Lower leg skin (tissue), 4 donors: Measurements from ENCODE around the gene RNF144A. TPM values are rescaled to one million over a fixed set of nuclear protein-coding genes. Genes with fewer than 3 reads are reported as not detected.

Experiments used
- DNase-seq, 2 donors: peaks; one replicate each; pipeline ENCODE4 v3.0.0-alpha.2; 2019; ENCODE audit warnings: low spot score in 2 of 2
- H3K4me3 ChIP-seq: fragments of 200-600 bp; sonication (generic); 2 replicates; pipeline ENCODE4 v1.5.1; 2017; ENCODE audit warnings: mild to moderate bottlenecking, low read depth; ENCODE audit not compliant: poor library complexity, severe bottlenecking
- POLR2A ChIP-seq, 2 donors: fragments of 450-650 bp; IDR thresholded peaks; one replicate each; pipeline ENCODE4 v1.6.1; 2016 to 2017; ENCODE audit warnings: antibody characterized with exemption in 2 of 2, mild to moderate bottlenecking in 1 of 2, moderate library complexity in 1 of 2
- WGBS, 2 donors: methylation state at CpG; one replicate each; pipeline ENCODE4 v1.1.5; 2018; 5-methylcytosine and 5-hydroxymethylcytosine counted together
- intact Hi-C: fragments of 100-400 bp; cut with DNase I; formaldehyde crosslinking; loops from one replicate; pipeline ENCODE4 v1.15.0; 2023; ENCODE audit warnings: low total_unique reads
- total RNA-seq, 4 donors: library from RNA; depleted of rRNA; stranded (reverse); fragments of >200 nt; gene quantifications; one replicate each; pipeline ENCODE4 v1.1.0, GENCODE V29; 2016
- TF ChIP-seq, protein P1 (sequence below), 3 donors: fragments of 450-650 bp; IDR thresholded peaks; one replicate each; pipeline ENCODE4 v1.5.1; 2016; ENCODE audit warnings: antibody characterized with exemption in 3 of 3, mild to moderate bottlenecking in 3 of 3, moderate library complexity in 2 of 3

RNF144A gene
- total RNA-seq, 4 donors from 2014 or later: 5.2 to 10.9 (median 7.6) TPM

DNA sequence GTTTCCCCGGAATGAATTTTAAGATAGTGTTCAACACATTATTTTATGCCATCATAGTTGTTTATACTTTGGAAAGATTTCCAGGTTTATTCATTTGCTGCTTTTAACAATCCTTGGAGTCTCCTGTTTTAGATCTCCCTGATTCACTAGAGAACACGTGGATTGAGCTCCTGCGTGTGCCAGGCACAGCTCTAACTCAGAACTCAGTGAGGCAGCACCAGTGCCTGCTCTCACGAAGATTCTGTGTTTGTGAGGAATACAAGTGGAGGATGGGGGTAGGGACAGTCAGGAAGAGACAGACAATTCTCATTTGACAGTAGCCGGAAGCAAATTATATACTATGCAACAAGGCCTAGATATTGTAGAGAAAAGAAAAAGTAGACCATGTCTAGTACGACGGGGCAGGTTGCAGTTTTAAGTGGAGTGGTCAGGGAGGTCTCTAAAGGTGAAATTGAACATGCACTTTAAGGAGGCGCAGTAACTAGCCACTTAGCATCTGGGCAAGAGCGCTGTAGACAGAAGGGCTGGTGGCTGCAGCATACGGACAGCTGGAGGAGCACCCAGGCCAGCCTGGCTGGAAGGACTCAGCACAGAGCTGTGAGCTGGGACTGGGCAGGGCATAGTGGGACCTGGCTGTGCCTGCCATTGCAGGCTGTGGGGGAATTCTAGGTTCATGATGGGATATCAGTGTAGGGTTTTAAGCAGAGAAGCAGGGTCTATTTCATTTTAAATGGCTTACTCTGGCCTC is 24.3 kb downstream of the RNF144A start:
- TF ChIP-seq, protein P1, sequence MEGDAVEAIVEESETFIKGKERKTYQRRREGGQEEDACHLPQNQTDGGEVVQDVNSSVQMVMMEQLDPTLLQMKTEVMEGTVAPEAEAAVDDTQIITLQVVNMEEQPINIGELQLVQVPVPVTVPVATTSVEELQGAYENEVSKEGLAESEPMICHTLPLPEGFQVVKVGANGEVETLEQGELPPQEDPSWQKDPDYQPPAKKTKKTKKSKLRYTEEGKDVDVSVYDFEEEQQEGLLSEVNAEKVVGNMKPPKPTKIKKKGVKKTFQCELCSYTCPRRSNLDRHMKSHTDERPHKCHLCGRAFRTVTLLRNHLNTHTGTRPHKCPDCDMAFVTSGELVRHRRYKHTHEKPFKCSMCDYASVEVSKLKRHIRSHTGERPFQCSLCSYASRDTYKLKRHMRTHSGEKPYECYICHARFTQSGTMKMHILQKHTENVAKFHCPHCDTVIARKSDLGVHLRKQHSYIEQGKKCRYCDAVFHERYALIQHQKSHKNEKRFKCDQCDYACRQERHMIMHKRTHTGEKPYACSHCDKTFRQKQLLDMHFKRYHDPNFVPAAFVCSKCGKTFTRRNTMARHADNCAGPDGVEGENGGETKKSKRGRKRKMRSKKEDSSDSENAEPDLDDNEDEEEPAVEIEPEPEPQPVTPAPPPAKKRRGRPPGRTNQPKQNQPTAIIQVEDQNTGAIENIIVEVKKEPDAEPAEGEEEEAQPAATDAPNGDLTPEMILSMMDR (IDR thresholded peaks at IDR 0.05): no peak
- no peak for TF ChIP-seq POLR2A (IDR thresholded peaks at IDR 0.05)
- intact Hi-C loops: no loop called here
- no peak overlapping the region for H3K4me3 ChIP-seq
- no peak for DNase-seq
- 94 to 96% methylated on average over 10 of the region's 10 CpGs for WGBS, 2 donors

DNA sequence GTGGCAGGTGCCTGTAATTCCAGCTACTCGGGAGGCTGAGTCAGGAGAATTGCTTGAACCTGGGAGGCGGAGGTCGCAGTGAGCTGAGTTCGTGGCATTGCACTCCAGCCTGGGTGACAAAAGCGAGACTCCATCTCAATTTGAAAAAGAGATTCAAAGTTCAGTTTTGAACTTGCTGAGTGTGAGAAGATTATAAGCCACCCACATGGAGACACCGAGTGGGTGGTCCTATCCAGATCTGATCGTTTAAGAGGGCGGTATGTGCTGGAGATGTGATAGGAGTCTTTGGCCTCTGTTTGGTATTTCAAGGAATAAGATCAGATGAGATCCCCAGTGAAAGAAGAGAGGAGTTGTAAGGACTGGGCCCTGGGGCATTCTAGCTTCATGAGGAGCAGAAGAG is 25.6 kb downstream of the RNF144A start:
- WGBS, 2 donors: 88 to 93% methylated on average over 8 of the region's 8 CpGs

DNA sequence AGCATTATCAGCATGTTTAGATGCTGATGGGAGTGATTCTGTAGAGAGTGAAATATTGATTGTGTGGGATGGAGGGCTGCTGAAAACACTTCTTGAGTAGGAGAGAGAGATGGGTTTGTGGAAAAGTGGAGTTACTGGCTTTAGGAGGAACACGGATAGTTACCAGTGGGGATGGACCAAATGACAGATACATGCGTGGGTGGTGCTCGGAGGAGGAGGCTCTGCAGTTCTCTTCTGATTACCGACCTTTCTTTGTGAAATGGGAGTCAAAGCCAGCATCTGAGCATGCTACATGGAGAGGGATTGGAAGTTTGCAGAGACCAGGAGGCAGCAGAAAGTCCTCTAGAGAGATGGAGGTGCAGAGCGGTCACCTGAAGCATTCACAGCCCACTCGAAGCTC is 26.3 kb downstream of the RNF144A start:
- DNase-seq: no peak
- no peak overlapping the region for H3K4me3 ChIP-seq
- TF ChIP-seq, protein P1 (IDR thresholded peaks at IDR 0.05): no peak
- intact Hi-C loops: no loop called here
- 92% methylated on average over 6 of the region's 6 CpGs for WGBS, 2 donors

More for the DNA sequence above, 25.6 kb downstream of the RNF144A start:
- no peak overlapping the region for H3K4me3 ChIP-seq
- DNase-seq: no peak
- TF ChIP-seq POLR2A (IDR thresholded peaks at IDR 0.05): no peak
- TF ChIP-seq, protein P1 (IDR thresholded peaks at IDR 0.05): no peak
- intact Hi-C loops: no loop called here

DNA sequence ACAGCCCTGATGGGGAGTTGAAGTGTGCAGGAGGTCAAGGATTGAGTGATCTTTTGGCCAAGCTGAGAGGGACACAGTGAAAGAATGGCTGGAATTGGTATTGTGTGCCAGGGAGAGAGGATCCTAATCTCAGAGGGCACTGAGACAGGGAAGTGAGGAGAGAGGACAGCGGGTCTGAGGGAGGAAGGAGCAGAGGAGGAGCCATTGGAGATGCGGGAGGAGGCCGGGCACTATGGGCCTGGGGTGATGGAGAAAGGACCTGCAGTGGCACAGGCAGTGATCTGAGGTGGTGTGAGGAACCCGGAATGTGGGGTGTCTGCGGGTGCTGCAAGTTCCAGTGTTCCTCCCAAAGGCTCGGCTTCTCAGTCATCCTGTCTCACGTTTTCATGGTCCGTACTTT is 26.8 kb downstream of the RNF144A start:
- intact Hi-C loops: no loop called here
- no peak overlapping the region for H3K4me3 ChIP-seq
- no peak for TF ChIP-seq POLR2A (IDR thresholded peaks at IDR 0.05)
- TF ChIP-seq, protein P1 (IDR thresholded peaks at IDR 0.05): no peak
- no peak for DNase-seq
- 95 to 99% methylated on average over 8 of the region's 8 CpGs for WGBS, 2 donors

DNA sequence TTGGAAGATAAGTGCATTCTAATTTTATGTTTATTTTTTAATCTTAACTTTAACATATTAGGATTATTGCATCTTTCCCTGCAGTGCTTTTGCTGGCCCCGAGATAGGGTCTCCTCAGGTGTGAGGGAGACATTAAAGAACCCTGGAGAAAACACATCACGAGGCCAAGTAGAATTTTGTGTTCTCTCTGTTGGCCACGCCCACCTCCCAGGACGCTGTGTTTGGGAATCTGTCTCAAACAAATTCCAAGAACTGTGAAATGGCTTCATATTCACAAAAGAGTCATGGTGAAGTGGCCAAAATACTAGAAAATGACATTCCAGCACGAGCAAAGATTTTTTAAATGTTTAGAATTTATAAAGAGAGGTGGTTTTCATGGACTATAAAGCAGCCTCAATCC is 27.3 kb downstream of the RNF144A start:
- no peak for DNase-seq
- WGBS, 2 donors: 67 to 71% methylated on average over 5 of the region's 5 CpGs
- no peak for TF ChIP-seq POLR2A (IDR thresholded peaks at IDR 0.05)
- TF ChIP-seq, protein P1 (IDR thresholded peaks at IDR 0.05): no peak
- intact Hi-C loops: no loop called here
- no peak overlapping the region for H3K4me3 ChIP-seq
